Neural cell (in vitro differentiated cells): Measurements from ENCODE around the gene ADCY7. TPM values are rescaled to one million over a fixed set of nuclear protein-coding genes. Genes with fewer than 3 reads are reported as not detected.

ENCODE experiments used
- H2AFZ ChIP-seq: fragments of 200-600, 300-800 bp; sonication (generic), shearing (Covaris generic); 2 replicates; pipeline ENCODE4 v1.6.0; 2014; ENCODE audit warnings: low read depth, mild to moderate bottlenecking, antibody characterized with exemption, low read length, moderate library complexity
- H3F3A ChIP-seq: fragments of 200-600 bp; shearing (Covaris generic); 2 replicates; pipeline ENCODE4 v1.6.1; 2016; ENCODE audit warnings: mild to moderate bottlenecking, moderate library complexity, mixed read lengths, antibody characterized with exemption, low read length; ENCODE audit not compliant: insufficient read depth, poor library complexity, severe bottlenecking
- H3K27ac ChIP-seq: fragments of 200-600, 300-800 bp; sonication (generic), shearing (Covaris generic); 2 replicates; pipeline ENCODE4 v1.5.1; 2014; ENCODE audit warnings: mild to moderate bottlenecking, low read length, moderate library complexity
- H3K27me3 ChIP-seq: fragments of 300-800, 200-600 bp; sonication (generic), shearing (Covaris generic); 2 replicates; pipeline ENCODE4 v1.6.0; 2014; ENCODE audit warnings: mild to moderate bottlenecking, low read depth, low read length, moderate library complexity; ENCODE audit not compliant: insufficient read depth
- H3K36me3 ChIP-seq: fragments of 300-800, 200-600 bp; sonication (generic), shearing (Covaris generic); 2 replicates; pipeline ENCODE4 v1.5.1; 2014; ENCODE audit warnings: mild to moderate bottlenecking, antibody characterized with exemption, low read length, moderate library complexity; ENCODE audit not compliant: insufficient read depth
- H3K4me2 ChIP-seq: fragments of 300-800, 200-600 bp; sonication (generic), shearing (Covaris generic); 2 replicates; pipeline ENCODE4 v1.6.0; 2014; ENCODE audit warnings: mild to moderate bottlenecking, low read length
- H3K4me3 ChIP-seq: fragments of 300-800, 200-600 bp; sonication (generic), shearing (Covaris generic); 2 replicates; pipeline ENCODE4 v1.5.1; 2014; ENCODE audit warnings: mild to moderate bottlenecking, low read length, moderate library complexity
- H3K79me2 ChIP-seq: fragments of 200-600 bp; shearing (Covaris generic); replicated peaks from 2 replicates; pipeline ENCODE4 v1.6.0; 2014; ENCODE audit warnings: mild to moderate bottlenecking, low read length, moderate library complexity; ENCODE audit not compliant: insufficient read depth
- H3K9ac ChIP-seq: fragments of 300-800, 200-600 bp; sonication (generic), shearing (Covaris generic); 2 replicates; pipeline ENCODE4 v1.6.1; 2016; ENCODE audit warnings: mild to moderate bottlenecking, low read length, mixed read lengths
- H3K9me2 ChIP-seq: fragments of 200-600 bp; shearing (Covaris generic); 2 replicates; pipeline ENCODE4 v1.6.1; 2016; ENCODE audit warnings: mild to moderate bottlenecking, low read length, mixed read lengths; ENCODE audit not compliant: insufficient read depth
- H3K9me3 ChIP-seq: fragments of 200-600, 300-800 bp; sonication (generic), shearing (Covaris generic); 2 replicates; pipeline ENCODE4 v1.6.1; 2016; ENCODE audit warnings: mild to moderate bottlenecking, mixed run types, low read length, moderate library complexity, mixed read lengths
- H4K20me1 ChIP-seq: fragments of 200-600 bp; shearing (Covaris generic); 2 replicates; pipeline ENCODE4 v1.6.1; 2016; ENCODE audit warnings: mild to moderate bottlenecking, mixed run types; ENCODE audit not compliant: insufficient read depth
- CTCF ChIP-seq: fragments of 450-650 bp; IDR thresholded peaks from 2 replicates; pipeline ENCODE4 v1.5.1; 2014; ENCODE audit warnings: antibody characterized with exemption, mild to moderate bottlenecking, moderate library complexity; ENCODE audit not compliant: poor library complexity, severe bottlenecking
- EP300 ChIP-seq: fragments of 450-650 bp; conservative IDR thresholded peaks from 2 replicates; pipeline ENCODE4 v1.6.1; 2014; ENCODE audit warnings: antibody characterized with exemption, mild to moderate bottlenecking, moderate library complexity; ENCODE audit not compliant: poor library complexity, severe bottlenecking
- EZH2 ChIP-seq: fragments of 200-600, 300-800 bp; shearing (Covaris generic), sonication (generic); IDR thresholded peaks from 2 replicates; pipeline ENCODE4 v1.6.1; 2014; ENCODE audit warnings: antibody characterized with exemption, low read length, borderline replicate concordance, mild to moderate bottlenecking; ENCODE audit not compliant: insufficient read depth, poor library complexity, severe bottlenecking
- MXI1 ChIP-seq: fragments of 450-650 bp; conservative IDR thresholded peaks from 2 replicates; pipeline ENCODE4 v1.6.1; 2014; ENCODE audit warnings: antibody characterized with exemption, mild to moderate bottlenecking; ENCODE audit not compliant: poor library complexity, severe bottlenecking
- POLR2AphosphoS5 ChIP-seq: IDR thresholded peaks from 2 replicates; pipeline ENCODE4 v1.6.1; 2012
- RAD21 ChIP-seq: fragments of 450-650 bp; conservative IDR thresholded peaks from 2 replicates; pipeline ENCODE4 v1.6.1; 2014; ENCODE audit warnings: antibody characterized with exemption, mild to moderate bottlenecking, moderate library complexity
- REST ChIP-seq: IDR thresholded peaks from 2 replicates; pipeline ENCODE4 v1.6.1; 2012; ENCODE audit warnings: borderline replicate concordance
- SMC3 ChIP-seq: fragments of 450-650 bp; conservative IDR thresholded peaks from 2 replicates; pipeline ENCODE4 v1.6.1; 2014; ENCODE audit warnings: antibody characterized with exemption, mild to moderate bottlenecking, moderate library complexity; ENCODE audit not compliant: poor library complexity
- TAF1 ChIP-seq: IDR thresholded peaks from 2 replicates; pipeline ENCODE4 v1.6.1; 2012; ENCODE audit warnings: low read depth
- polyA plus RNA-seq: library from polyadenylated mRNA; depleted of rRNA; stranded (reverse); fragments of >200 nt; gene quantifications from 2 replicates; pipeline ENCODE4 v1.2.3, GENCODE V29; 2014

ADCY7 gene
- polyA plus RNA-seq, 1 donor from 2014 or later: 2.0 TPM

GRCh38 chr16:50290856-50291255, 24.5 kb downstream of the ADCY7 start:
- Histone ChIP-seq H3K9me2 (no peaks in the 10 kb centered on the region), H3K79me2 (no peaks in the 10 kb centered on the region), H3K4me2 (no peak overlapping the region), H3K36me3 (no peaks in the 10 kb centered on the region), H3K27me3 (no peaks in the 10 kb centered on the region), H3K4me3 (no peak overlapping the region), H2AFZ (no peak overlapping the region), H3K9ac (no peak overlapping the region), H3K9me3 (no peaks in the 10 kb centered on the region), H3F3A (no peaks in the 10 kb centered on the region), H3K27ac (no peak overlapping the region), H4K20me1 (no peaks in the 10 kb centered on the region)
- no peak for TF ChIP-seq RAD21
- no peak for TF ChIP-seq MXI1
- TF ChIP-seq REST: no peak
- TF ChIP-seq EP300: no peak
- TF ChIP-seq EZH2: no peak
- TF ChIP-seq CTCF: no peak
- TF ChIP-seq SMC3: no peak
- no peak for TF ChIP-seq TAF1
- TF ChIP-seq POLR2AphosphoS5: no peak

- H3K36me3 ChIP-seq: no peaks in the 10 kb centered on the region
- no peaks in the 10 kb centered on the region for H3K79me2 ChIP-seq
- no peaks in the 10 kb centered on the region for H3K9me3 ChIP-seq
- H2AFZ ChIP-seq: no peak overlapping the region
- no peaks in the 10 kb centered on the region for H3F3A ChIP-seq
- no peaks in the 10 kb centered on the region for H3K9me2 ChIP-seq
- H3K4me2 ChIP-seq: no peak overlapping the region
- no peak overlapping the region for H3K27ac ChIP-seq
- H3K27me3 ChIP-seq: no peaks in the 10 kb centered on the region
- TF ChIP-seq EP300: no peak
- TF ChIP-seq POLR2AphosphoS5: no peak
- no peak for TF ChIP-seq RAD21
- no peak for TF ChIP-seq MXI1
- no peak for TF ChIP-seq SMC3
- no peak for TF ChIP-seq TAF1
- no peak for TF ChIP-seq REST
- TF ChIP-seq EZH2: no peak
- TF ChIP-seq CTCF: no peak
- H3K4me3 ChIP-seq: no peak overlapping the region
- H3K9ac ChIP-seq: no peak overlapping the region
- no peaks in the 10 kb centered on the region for H4K20me1 ChIP-seq
These were observed 25.6 kb downstream of the ADCY7 start for GRCh38 chr16:50291719-50292565.
